Mesendoderm (in vitro differentiated cells): ENCODE measurements around the gene TMPRSS9.

ENCODE experiments used
- DNase-seq: peaks from one replicate; pipeline ENCODE4 v3.0.0; 2013
- H2AK5ac ChIP-seq: 2 replicates; pipeline ENCODE4 v1.6.1; 2013; ENCODE audit warnings: low read length, inconsistent platforms
- H2BK120ac ChIP-seq: 2 replicates; pipeline ENCODE4 v1.6.1; 2013; ENCODE audit warnings: low read depth, mild to moderate bottlenecking, low read length, moderate library complexity, mixed read lengths
- H2BK15ac ChIP-seq: replicated peaks from 2 replicates; pipeline ENCODE4 v1.6.1; 2013; ENCODE audit warnings: low read depth, mild to moderate bottlenecking, moderate library complexity
- H2BK5ac ChIP-seq: 2 replicates; pipeline ENCODE4 v1.6.1; 2013; ENCODE audit warnings: low read length, inconsistent platforms
- H3K18ac ChIP-seq: 2 replicates; pipeline ENCODE4 v1.6.1; 2013; ENCODE audit warnings: mild to moderate bottlenecking, low read length, mixed read lengths
- H3K23ac ChIP-seq: one replicate; pipeline ENCODE4 v1.6.1; 2013; ENCODE audit warnings: low read length
- H3K27ac ChIP-seq: 2 replicates; pipeline ENCODE4 v1.5.1; 2013; ENCODE audit warnings: low read depth, mild to moderate bottlenecking, inconsistent platforms, low read length, moderate library complexity
- H3K27me3 ChIP-seq: 2 replicates; pipeline ENCODE4 v1.6.1; 2013; ENCODE audit warnings: low read length, control low read depth, mild to moderate bottlenecking, inconsistent platforms; ENCODE audit not compliant: insufficient read depth, poor library complexity
- H3K36me3 ChIP-seq: 2 replicates; pipeline ENCODE4 v1.6.1; 2013; ENCODE audit warnings: low read length, inconsistent platforms; ENCODE audit not compliant: control insufficient read depth, insufficient read depth
- H3K4ac ChIP-seq: one replicate; pipeline ENCODE4 v1.6.1; 2013; ENCODE audit warnings: low read depth, mild to moderate bottlenecking, low read length, moderate library complexity
- H3K4me1 ChIP-seq: 2 replicates; pipeline ENCODE4 v1.6.1; 2013; ENCODE audit warnings: low read depth, low read length, inconsistent platforms; ENCODE audit not compliant: control insufficient read depth
- H3K4me2 ChIP-seq: 2 replicates; pipeline ENCODE4 v1.6.1; 2013; ENCODE audit warnings: low read length
- H3K4me3 ChIP-seq: 2 replicates; pipeline ENCODE4 v1.5.1; 2013; ENCODE audit warnings: mild to moderate bottlenecking, low read length
- H3K56ac ChIP-seq: one replicate; pipeline ENCODE4 v1.6.1; 2013; ENCODE audit warnings: low read length
- H3K79me1 ChIP-seq: 2 replicates; pipeline ENCODE4 v1.6.1; 2013; ENCODE audit warnings: low read length, inconsistent platforms
- H3K79me2 ChIP-seq: 2 replicates; pipeline ENCODE4 v1.6.1; 2013; ENCODE audit warnings: mild to moderate bottlenecking, low read length; ENCODE audit not compliant: control insufficient read depth, insufficient read depth
- H3K9ac ChIP-seq: 2 replicates; pipeline ENCODE4 v1.6.1; 2013; ENCODE audit warnings: low read length, inconsistent platforms
- H4K5ac ChIP-seq: one replicate; pipeline ENCODE4 v1.6.1; 2013; ENCODE audit warnings: low read length
- H4K8ac ChIP-seq: one replicate; pipeline ENCODE4 v1.6.1; 2013; ENCODE audit warnings: low read depth, mild to moderate bottlenecking, control low read depth, low read length, moderate library complexity
- WGBS: extraction: QIAGEN DNeasy Blood & Tissue Kit; methylation state at CpG from one replicate; pipeline ENCODE4 v1.1.7; 2013; ENCODE audit warnings: low lambda C conversion rate, missing lambda C conversion rate; ENCODE audit not compliant: insufficient coverage; ENCODE audit errors: extremely low coverage; 5-methylcytosine and 5-hydroxymethylcytosine counted together

Gene TMPRSS9

GRCh38 chr19:2338055-2338615 is 21.9 kb upstream of the TMPRSS9 start:
- Histone ChIP-seq H2BK15ac (no peak overlapping the region), H3K79me2 (peaks cover 8% of the 10 kb centered on the region), H4K8ac (no peak overlapping the region), H3K4me2 (no peak overlapping the region), H3K18ac (no peak overlapping the region), H3K79me1 (peaks cover 16% of the 10 kb centered on the region), H3K23ac (no peak overlapping the region), H3K27me3 (no peaks in the 10 kb centered on the region), H3K4me3 (no peak overlapping the region), H2AK5ac (no peak overlapping the region), H3K9ac (no peak overlapping the region), H3K36me3 (no peaks in the 10 kb centered on the region), H3K4ac (no peak overlapping the region), H2BK5ac (no peak overlapping the region), H3K56ac (no peak overlapping the region), H2BK120ac (no peak overlapping the region), H3K27ac (no peak overlapping the region), H3K4me1 (no peaks in the 10 kb centered on the region), H4K5ac (no peak overlapping the region)
- no peak for DNase-seq
- WGBS, result no CpG with 5 or more reads among the region's 21 CpGs

GRCh38 chr19:2338751-2339643 is 21.1 kb upstream of the TMPRSS9 start:
- H3K4ac ChIP-seq, result no peak overlapping the region
- no peak overlapping the region for H3K4me2 ChIP-seq
- H3K56ac ChIP-seq, result no peak overlapping the region
- no CpG with 5 or more reads among the region's 54 CpGs for WGBS
- no peaks in the 10 kb centered on the region for H3K36me3 ChIP-seq
- no peak overlapping the region for H3K9ac ChIP-seq
- DNase-seq, result no peak
- H3K27ac ChIP-seq, result no peak overlapping the region
- no peaks in the 10 kb centered on the region for H3K4me1 ChIP-seq
- no peak overlapping the region for H4K5ac ChIP-seq
- H3K4me3 ChIP-seq, result no peak overlapping the region
- peaks cover 16% of the 10 kb centered on the region for H3K79me1 ChIP-seq
- H3K23ac ChIP-seq, result no peak overlapping the region
- H2BK120ac ChIP-seq, result no peak overlapping the region
- H3K18ac ChIP-seq, result no peak overlapping the region
- peaks cover 6% of the 10 kb centered on the region for H3K79me2 ChIP-seq
- H2BK5ac ChIP-seq, result no peak overlapping the region
- H2AK5ac ChIP-seq, result no peak overlapping the region
- no peak overlapping the region for H4K8ac ChIP-seq
- no peaks in the 10 kb centered on the region for H3K27me3 ChIP-seq
- H2BK15ac ChIP-seq, result no peak overlapping the region

- H3K4me1 ChIP-seq, result no peaks in the 10 kb centered on the region
- H3K79me2 ChIP-seq, result peaks cover 6% of the 10 kb centered on the region
- no peak overlapping the region for H3K9ac ChIP-seq
- no peak overlapping the region for H4K5ac ChIP-seq
- H2AK5ac ChIP-seq, result no peak overlapping the region
- no peaks in the 10 kb centered on the region for H3K27me3 ChIP-seq
- H3K4ac ChIP-seq, result no peak overlapping the region
- no peak overlapping the region for H3K4me2 ChIP-seq
- no peak overlapping the region for H2BK15ac ChIP-seq
- H3K23ac ChIP-seq, result no peak overlapping the region
- H3K79me1 ChIP-seq, result peaks cover 11% of the 10 kb centered on the region
- no peak overlapping the region for H4K8ac ChIP-seq
- H3K4me3 ChIP-seq, result no peak overlapping the region
- H3K18ac ChIP-seq, result no peak overlapping the region
- no peaks in the 10 kb centered on the region for H3K36me3 ChIP-seq
- no peak overlapping the region for H2BK5ac ChIP-seq
- no peak overlapping the region for H2BK120ac ChIP-seq
- WGBS, result no CpG with 5 or more reads among the region's 52 CpGs
- no peak overlapping the region for H3K27ac ChIP-seq
- no peak overlapping the region for H3K56ac ChIP-seq
- DNase-seq, result no peak
These were observed 20.3 kb upstream of the TMPRSS9 start for GRCh38 chr19:2339644-2340310.

GRCh38 chr19:2340496-2341243 is 19.4 kb upstream of the TMPRSS9 start:
- Histone ChIP-seq H3K4ac (no peak overlapping the region), H3K4me1 (no peaks in the 10 kb centered on the region), H3K4me2 (no peak overlapping the region), H3K9ac (no peak overlapping the region), H3K79me1 (peaks cover 10% of the 10 kb centered on the region), H4K5ac (no peak overlapping the region), H2BK15ac (no peak overlapping the region), H3K27me3 (no peaks in the 10 kb centered on the region), H3K18ac (no peak overlapping the region), H3K36me3 (no peaks in the 10 kb centered on the region), H3K27ac (no peak overlapping the region), H3K56ac (no peak overlapping the region), H3K4me3 (no peak overlapping the region), H3K23ac (no peak overlapping the region), H2BK5ac (no peak overlapping the region), H4K8ac (no peak overlapping the region), H3K79me2 (peaks cover 5% of the 10 kb centered on the region), H2AK5ac (no peak overlapping the region), H2BK120ac (no peak overlapping the region)
- no peak for DNase-seq
- no CpG with 5 or more reads among the region's 38 CpGs for WGBS

GRCh38 chr19:2341244-2341751 is 18.8 kb upstream of the TMPRSS9 start:
- Histone ChIP-seq H3K23ac (no peak overlapping the region), H2BK15ac (no peak overlapping the region), H3K79me1 (peaks cover 4% of the 10 kb centered on the region), H3K27ac (no peak overlapping the region), H3K18ac (no peak overlapping the region), H2BK5ac (no peak overlapping the region), H3K9ac (no peak overlapping the region), H2AK5ac (no peak overlapping the region), H3K56ac (no peak overlapping the region), H4K5ac (no peak overlapping the region), H3K4me3 (no peak overlapping the region), H3K4me1 (no peaks in the 10 kb centered on the region), H2BK120ac (no peak overlapping the region), H3K27me3 (no peaks in the 10 kb centered on the region), H3K79me2 (no peaks in the 10 kb centered on the region), H3K36me3 (no peaks in the 10 kb centered on the region), H4K8ac (no peak overlapping the region), H3K4ac (no peak overlapping the region), H3K4me2 (no peak overlapping the region)
- DNase-seq, result no peak
- no CpG with 5 or more reads among the region's 24 CpGs for WGBS
